Fibroblast of upper back skin (primary cell): ENCODE results near the gene STK25.

Experiments
- DNase-seq: peaks from one replicate; pipeline ENCODE4 v3.0.0-alpha.2; 2013

The STK25 gene

GRCh38 chr2:241508240-241509154 is at the start of gene STK25:
STK25 (minus strand) TSS chr2:241508584; CDS start chr2:241508035, 549 bp downstream.
- DNase-seq = peak; percentile 98

- DNase-seq = no peak
Observed at GRCh38 chr2:241556746-241557145, 48.4 kb upstream of the STK25 start.

- DNase-seq = no peak
Observed at GRCh38 chr2:241555711-241556110, 47.3 kb upstream of the STK25 start.

- DNase-seq = no peak
Observed at GRCh38 chr2:241554610-241555322, 46.4 kb upstream of the STK25 start.

GRCh38 chr2:241553981-241554380 is 45.6 kb upstream of the STK25 start:
- no peak for DNase-seq

GRCh38 chr2:241553512-241553830 is 45.1 kb upstream of the STK25 start:
- no peak for DNase-seq

GRCh38 chr2:241551998-241552737 is 43.8 kb upstream of the STK25 start:
- no peak for DNase-seq

GRCh38 chr2:241551599-241551997 is 43.2 kb upstream of the STK25 start:
- DNase-seq = no peak

- no peak for DNase-seq
Observed at GRCh38 chr2:241550616-241551580, 42.5 kb upstream of the STK25 start.

- DNase-seq = no peak
Observed at GRCh38 chr2:241548451-241548835, 40.1 kb upstream of the STK25 start.

GRCh38 chr2:241547781-241548450 is 39.5 kb upstream of the STK25 start:
- DNase-seq = no peak

- peak; percentile 99 for DNase-seq
Observed at GRCh38 chr2:241546771-241547498, 38.6 kb upstream of the STK25 start.

GRCh38 chr2:241545523-241546473 is 37.4 kb upstream of the STK25 start:
- peak; percentile 39 for DNase-seq

- peak; percentile 90 for DNase-seq
Observed at GRCh38 chr2:241545106-241545505, 36.7 kb upstream of the STK25 start.

GRCh38 chr2:241542278-241542605 is 33.9 kb upstream of the STK25 start:
- no peak for DNase-seq

- DNase-seq = no peak
Observed at GRCh38 chr2:241541564-241542277, 33.3 kb upstream of the STK25 start.

GRCh38 chr2:241540771-241541561 is 32.6 kb upstream of the STK25 start:
- DNase-seq = peak; percentile 16

- DNase-seq = peak; percentile 46
Observed at GRCh38 chr2:241540401-241540770, 32.0 kb upstream of the STK25 start.
